Stimulated activated CD4-positive, alpha-beta T cell treated with anti-CD3 and anti-CD28 coated beads, Interleukin-4, amount 100 ng/mL, for 48 hours (primary cell): ENCODE data around the gene SCNN1G.

ENCODE experiments used
- DNase-seq, 2 donors: peaks; one replicate each; pipeline ENCODE4 v3.0.0-alpha.2; 2020; ENCODE audit warnings: low read depth in 2 of 2

The SCNN1G gene

GRCh38 chr16:23152386-23153178 lies 30.0 kb upstream of the SCNN1G start:
- DNase-seq: no peak

DNA sequence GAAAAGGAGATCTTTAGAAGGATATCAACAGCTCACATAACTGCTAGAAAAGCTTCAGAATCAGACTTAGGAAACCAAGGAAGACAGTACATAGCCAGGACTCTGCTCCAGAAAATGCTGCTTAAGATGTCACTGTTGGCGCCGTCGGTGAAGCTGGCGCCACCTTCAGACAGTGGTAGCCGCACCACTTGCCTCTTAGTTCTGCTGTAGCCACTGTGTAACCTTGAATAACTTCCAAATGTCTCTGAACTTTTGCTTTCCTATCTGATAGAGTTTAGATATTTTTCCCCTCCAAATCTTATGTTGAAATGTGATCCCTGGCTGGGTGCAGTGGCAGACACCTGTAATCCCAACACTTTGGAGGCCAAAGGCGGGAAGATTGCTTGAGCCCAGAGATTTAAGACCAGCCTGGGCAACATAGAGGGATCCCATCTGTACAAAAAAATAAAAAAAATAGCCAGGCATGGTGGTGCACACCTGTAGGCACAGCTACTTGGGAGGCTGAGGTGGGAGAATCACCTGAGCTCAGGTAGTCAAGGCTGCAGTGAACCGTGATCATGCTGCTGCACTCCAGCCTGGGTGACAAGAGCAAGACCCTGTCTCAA lies 27.0 kb upstream of the SCNN1G start:
- DNase-seq: no peak

GRCh38 chr16:23156110-23156509 lies 26.4 kb upstream of the SCNN1G start:
- DNase-seq: no peak

DNA sequence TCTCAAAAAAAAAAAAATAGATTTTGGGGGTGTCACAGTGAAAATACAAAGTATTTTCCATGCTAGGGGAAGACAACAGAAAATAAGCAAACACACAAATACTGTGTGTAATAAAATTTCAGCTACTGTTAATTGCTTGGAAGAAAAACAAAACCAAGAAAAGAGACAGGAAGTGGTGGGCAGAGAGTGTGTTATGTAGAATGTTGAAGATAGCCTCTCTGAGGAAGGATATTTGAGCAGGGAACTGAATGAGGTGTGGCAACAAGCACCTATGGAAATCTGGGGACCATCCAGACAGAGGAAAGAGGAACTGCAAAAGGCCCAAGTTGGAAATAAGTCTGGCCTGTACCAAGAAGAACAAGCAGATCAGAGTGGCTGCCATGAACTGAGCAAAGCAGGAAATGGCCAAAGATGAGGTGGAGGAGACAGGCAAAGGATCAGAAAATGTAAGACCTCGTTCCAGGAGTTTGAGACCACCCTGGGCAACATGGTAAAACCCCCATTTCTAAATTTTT lies 25.5 kb upstream of the SCNN1G start:
- DNase-seq: no peak

DNA sequence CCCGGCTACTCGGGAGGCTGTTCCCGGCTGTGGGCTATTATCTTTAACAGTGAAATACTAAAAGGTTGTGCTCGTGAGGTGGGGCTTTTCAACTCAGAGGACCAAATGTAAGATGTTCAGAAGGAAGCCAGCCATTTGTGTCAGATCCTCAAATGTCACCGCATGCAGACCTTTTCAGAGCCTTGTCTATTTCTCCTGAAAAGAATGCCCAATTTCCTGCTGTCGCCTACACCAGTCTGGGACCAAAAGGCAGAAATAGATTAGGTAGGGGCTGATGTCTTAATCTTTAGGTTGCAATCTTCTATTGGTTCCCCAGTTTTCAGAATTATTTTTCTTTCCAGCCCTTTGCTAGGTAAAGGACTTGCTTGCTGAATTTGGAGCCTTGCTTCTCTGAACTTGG lies 24.4 kb upstream of the SCNN1G start:
- DNase-seq: no peak

DNA sequence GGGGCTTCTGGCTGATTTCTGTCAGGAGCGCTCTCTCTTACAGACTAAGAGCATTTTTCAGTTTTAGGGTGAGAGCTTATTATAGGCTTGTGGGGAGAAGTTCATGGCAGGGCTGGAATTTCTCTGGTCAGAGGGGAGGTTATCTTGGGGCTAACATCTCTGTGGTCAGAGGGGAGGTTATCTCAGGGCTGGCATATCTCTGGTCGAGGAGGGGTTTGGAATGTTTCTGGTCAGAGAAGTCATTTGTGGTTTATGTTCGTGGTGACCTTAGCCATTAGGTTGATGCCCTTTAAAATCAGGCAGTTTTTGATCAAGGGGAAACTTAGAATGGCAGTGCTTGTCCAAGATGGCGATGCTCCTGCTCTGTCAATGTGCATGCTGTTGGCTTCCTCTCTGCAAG lies 22.5 kb upstream of the SCNN1G start:
- no peak for DNase-seq

DNA sequence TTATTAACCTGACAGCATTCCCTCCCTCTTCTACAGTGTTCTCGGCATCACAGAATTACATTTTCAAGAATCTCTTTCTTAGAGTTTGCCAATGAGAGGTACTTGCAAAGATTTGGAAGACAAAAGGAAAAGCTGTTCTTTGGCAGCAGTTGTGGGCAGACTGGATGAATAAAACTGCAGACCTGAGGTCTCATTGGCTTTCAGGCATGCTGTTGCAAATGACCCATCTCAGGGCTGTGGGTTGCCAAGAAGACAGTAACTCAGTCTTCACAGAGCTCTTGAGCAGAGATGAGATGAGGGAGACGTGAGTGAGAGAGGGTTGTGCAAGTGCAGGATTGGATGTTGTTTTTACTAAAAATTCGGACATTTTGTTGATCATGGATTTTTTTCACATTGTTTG lies 22.0 kb upstream of the SCNN1G start:
- DNase-seq: no peak

GRCh38 chr16:23163921-23164320 lies 18.6 kb upstream of the SCNN1G start:
- no peak for DNase-seq

GRCh38 chr16:23164736-23165135 lies 17.8 kb upstream of the SCNN1G start:
- DNase-seq: no peak

- DNase-seq: no peak
Observed at GRCh38 chr16:23172583-23172982, 10.0 kb upstream of the SCNN1G start.

DNA sequence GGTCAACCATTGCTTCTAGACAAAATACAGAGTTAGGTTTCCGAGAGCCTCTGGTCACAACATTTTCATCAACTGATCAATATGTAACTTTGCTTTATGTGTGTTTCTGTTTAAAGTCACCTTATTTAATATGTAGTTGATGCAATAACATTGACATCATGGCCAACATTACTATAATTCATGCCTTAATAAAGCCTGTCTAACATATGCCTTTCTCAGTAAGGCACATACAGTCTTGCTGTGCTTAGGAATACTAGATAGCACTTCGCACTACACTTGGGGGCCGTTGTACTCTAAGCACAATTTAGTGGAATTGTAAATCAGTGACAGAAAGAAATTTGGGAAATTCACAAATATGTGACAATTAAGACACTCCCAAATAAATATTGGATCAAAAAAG lies 9.6 kb upstream of the SCNN1G start:
- no peak for DNase-seq

DNA sequence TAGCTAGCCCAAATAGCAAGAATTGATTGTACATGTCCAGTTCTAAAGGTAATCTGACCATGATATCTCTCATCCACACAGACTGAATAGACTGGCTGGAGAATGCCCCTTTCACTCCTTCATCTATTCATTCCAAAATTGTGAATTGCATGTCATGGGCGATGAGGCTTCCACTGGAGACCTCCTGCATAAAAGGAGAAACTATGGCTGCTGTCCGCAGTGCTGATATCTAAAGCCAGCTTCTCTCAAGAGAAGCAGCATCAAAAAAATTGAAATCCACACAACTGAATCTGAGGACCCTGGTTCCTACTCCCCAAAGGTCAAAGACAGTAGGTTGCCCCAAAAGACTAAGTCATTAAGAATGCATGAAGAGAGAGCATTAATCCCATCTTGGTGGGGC lies 7.9 kb upstream of the SCNN1G start:
- no peak for DNase-seq

DNA sequence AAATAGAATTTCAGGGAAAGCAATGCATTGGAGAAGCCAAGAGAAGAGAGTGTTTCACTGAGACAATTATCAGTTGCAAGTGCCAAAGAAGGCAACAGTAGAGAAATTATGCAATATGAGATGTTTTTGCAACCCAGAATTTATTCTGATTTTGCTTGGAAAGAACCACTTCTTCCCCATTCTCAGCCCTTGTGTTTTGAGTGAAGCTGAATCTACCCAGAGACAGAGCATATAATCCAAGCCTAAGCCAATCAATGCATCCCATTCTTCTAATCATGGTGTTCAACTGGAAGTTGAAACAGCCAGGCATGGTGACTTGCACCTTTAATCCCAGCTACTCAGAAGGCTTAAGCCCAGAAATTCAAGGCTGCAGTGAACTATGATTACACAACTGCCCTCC lies 6.9 kb upstream of the SCNN1G start:
- no peak for DNase-seq

DNA sequence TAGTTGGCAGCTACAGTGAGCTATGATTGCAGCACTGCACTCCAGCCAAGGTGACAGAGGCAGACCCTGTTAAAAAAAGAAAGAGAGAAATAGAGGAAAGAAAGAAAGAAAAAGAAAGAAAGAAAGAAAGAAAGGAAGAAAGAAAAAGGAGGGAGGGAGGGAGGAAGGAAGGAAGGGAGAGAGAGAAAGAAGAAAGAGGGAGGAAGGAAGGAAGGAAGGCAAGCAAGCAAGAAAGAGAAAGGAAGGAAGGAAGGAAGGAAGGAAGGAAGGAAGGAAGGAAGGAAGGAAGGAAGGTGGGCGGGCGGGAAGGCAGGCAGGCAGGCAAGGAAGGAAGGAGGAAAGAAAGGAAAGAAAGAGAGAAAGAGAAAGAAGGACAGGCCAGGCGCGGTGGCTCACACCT lies 1.0 kb upstream of the SCNN1G start:
- no peak for DNase-seq

DNA sequence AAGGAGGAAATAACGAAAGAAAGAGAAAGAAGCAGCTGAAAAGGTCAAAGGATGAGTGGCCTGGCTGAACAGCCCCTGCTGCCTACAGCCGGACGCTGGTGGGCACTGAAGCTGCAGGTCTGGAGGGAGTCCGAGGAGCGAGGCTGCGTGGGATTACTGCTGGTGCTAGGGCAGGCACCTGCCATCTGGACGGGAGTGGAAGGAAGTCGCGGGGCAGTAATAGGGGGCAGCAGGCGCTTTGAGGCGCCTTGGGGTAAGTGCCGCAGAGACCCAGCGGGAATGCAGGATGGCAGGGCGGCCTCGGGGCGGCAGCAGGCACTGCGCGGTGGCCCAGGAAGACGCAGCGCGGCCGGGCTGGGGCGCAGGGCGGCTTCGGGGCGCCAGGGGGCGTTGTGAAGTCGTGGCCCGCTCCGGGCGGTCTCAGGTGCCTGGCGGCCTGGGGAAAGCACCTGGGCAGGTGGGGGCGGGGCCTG lies 303 bp upstream of the SCNN1G start:
- DNase-seq: peak; percentile 59 to 75

DNA sequence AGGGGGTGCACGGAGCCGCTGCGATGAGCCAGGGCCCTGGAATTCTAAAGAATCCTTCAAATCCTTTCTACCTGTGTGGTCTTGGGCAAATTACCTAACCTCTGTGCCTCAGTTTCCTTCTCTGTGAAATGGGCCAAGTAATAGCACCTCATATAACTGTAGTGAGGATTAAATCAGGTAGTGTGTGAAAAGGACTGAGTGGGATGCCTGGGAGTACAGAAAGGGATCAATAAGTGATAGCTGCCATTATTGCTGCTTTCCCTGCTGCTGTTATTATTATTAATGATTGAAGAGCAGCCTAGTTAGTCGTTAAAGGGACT lies 958 bp downstream of the SCNN1G start:
- DNase-seq: no peak

DNA sequence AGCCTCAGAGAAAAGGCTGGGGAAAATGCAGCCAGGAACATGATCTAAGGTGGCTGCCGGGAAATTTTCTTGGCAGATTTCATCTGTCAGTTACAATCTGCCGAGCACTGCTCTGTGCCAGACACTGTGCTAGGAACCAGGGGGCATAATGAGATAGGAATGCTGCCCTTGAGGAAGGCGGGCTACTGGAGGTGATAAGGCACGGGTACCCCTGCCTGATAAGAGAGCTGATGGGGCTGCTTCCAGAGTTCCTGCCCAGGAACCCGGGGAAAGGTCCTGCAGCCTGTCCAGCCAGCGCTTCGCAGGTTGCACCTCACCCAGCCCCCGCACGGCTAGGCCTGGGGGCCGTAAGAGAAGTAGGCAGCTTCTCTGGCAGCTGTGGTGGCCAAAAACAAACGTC lies 3.1 kb downstream of the SCNN1G start:
- no peak for DNase-seq

- DNase-seq: no peak
Observed at GRCh38 chr16:23186171-23186570, 3.6 kb downstream of the SCNN1G start.

- DNase-seq: no peak
Observed at GRCh38 chr16:23187341-23187740, 4.8 kb downstream of the SCNN1G start.

GRCh38 chr16:23188911-23189310 lies 6.4 kb downstream of the SCNN1G start:
- no peak for DNase-seq

GRCh38 chr16:23194497-23195221 lies 12.1 kb downstream of the SCNN1G start:
- DNase-seq: no peak

GRCh38 chr16:23195366-23195978 lies 12.9 kb downstream of the SCNN1G start:
- DNase-seq: no peak
